GM23338 (cell line): ENCODE data around the gene KCNA2. TPM values are rescaled to one million over a fixed set of nuclear protein-coding genes. Genes with fewer than 3 reads are reported as not detected.

Experiments
- ATAC-seq: fragments of 200-7000 bp; cut with Tn5 transposase; 3 replicates; pipeline ENCODE4 v1.9.1; 2020
- DNase-seq: peaks from one replicate; pipeline ENCODE4 v3.0.0-alpha.2; 2015; ENCODE audit warnings: low spot score
- H2AFZ ChIP-seq: fragments of 200-600 bp; sonication (generic); 2 replicates; pipeline ENCODE4 v1.8.0; 2016; ENCODE audit warnings: antibody characterized with exemption, mild to moderate bottlenecking, moderate library complexity
- H3F3A ChIP-seq: fragments of 200-600 bp; sonication (generic); replicated peaks from 2 replicates; pipeline ENCODE4 v1.8.0; 2017; ENCODE audit warnings: antibody characterized with exemption, mixed run types, low read depth
- H3K27ac ChIP-seq: fragments of 200-600 bp; sonication (generic); 2 replicates; pipeline ENCODE4 v1.6.1; 2016; ENCODE audit warnings: low read depth
- H3K27me3 ChIP-seq: fragments of 200-600 bp; sonication (generic); 2 replicates; pipeline ENCODE4 v1.8.0; 2016; ENCODE audit warnings: mild to moderate bottlenecking, mixed run types, moderate library complexity; ENCODE audit not compliant: insufficient read depth
- H3K36me3 ChIP-seq: fragments of 200-600 bp; sonication (generic); 2 replicates; pipeline ENCODE4 v1.8.0; 2016; ENCODE audit warnings: mild to moderate bottlenecking; ENCODE audit not compliant: insufficient read depth
- H3K4me1 ChIP-seq: fragments of 200-600 bp; sonication (generic); 2 replicates; pipeline ENCODE4 v1.8.0; 2016; ENCODE audit warnings: mild to moderate bottlenecking, moderate library complexity; ENCODE audit not compliant: insufficient read depth
- H3K4me2 ChIP-seq: fragments of 200-600 bp; sonication (generic); 2 replicates; pipeline ENCODE4 v1.7.1; 2017; ENCODE audit warnings: mixed run types
- H3K4me3 ChIP-seq: fragments of 200-600 bp; sonication (generic); 2 replicates; pipeline ENCODE4 v1.6.1; 2016; ENCODE audit warnings: mixed run types
- H3K79me2 ChIP-seq: fragments of 200-600 bp; sonication (generic); replicated peaks from 2 replicates; pipeline ENCODE4 v1.8.0; 2017; ENCODE audit warnings: mild to moderate bottlenecking; ENCODE audit not compliant: insufficient read depth
- H3K9me2 ChIP-seq: fragments of 200-600 bp; sonication (generic); 2 replicates; pipeline ENCODE4 v1.8.0; 2017; ENCODE audit not compliant: insufficient read depth
- H4K20me1 ChIP-seq: fragments of 200-600 bp; sonication (generic); replicated peaks from 2 replicates; pipeline ENCODE4 v1.8.0; 2017; ENCODE audit warnings: mild to moderate bottlenecking; ENCODE audit not compliant: insufficient read depth
- H3K27ac Mint-ChIP-seq: 2 replicates; pipeline ENCODE4 v1.8.0; 2020; ENCODE audit warnings: inconsistent platforms, mild to moderate bottlenecking, moderate library complexity, mixed read lengths
- H3K27me3 Mint-ChIP-seq: 3 replicates; pipeline ENCODE4 v1.8.0; 2022; ENCODE audit warnings: low read depth, mild to moderate bottlenecking, moderate library complexity, mixed read lengths, inconsistent platforms; ENCODE audit not compliant: insufficient read depth, poor library complexity
- H3K36me3 Mint-ChIP-seq: 3 replicates; pipeline ENCODE4 v1.8.0; 2021; ENCODE audit warnings: low read depth, mild to moderate bottlenecking, inconsistent platforms, moderate library complexity, mixed read lengths
- H3K4me1 Mint-ChIP-seq: 3 replicates; pipeline ENCODE4 v1.8.0; 2020; ENCODE audit warnings: mild to moderate bottlenecking, inconsistent platforms, mixed read lengths
- H3K4me3 Mint-ChIP-seq: 3 replicates; pipeline ENCODE4 v1.8.0; 2021; ENCODE audit warnings: moderate library complexity, mild to moderate bottlenecking, inconsistent platforms, mixed read lengths
- H3K9me3 Mint-ChIP-seq: 3 replicates; pipeline ENCODE4 v1.8.0; 2020; ENCODE audit warnings: moderate library complexity, mild to moderate bottlenecking, inconsistent platforms, mixed read lengths
- CREB1 ChIP-seq: fragments of 250-450 bp; sonication (Bioruptor Pico); IDR thresholded peaks from 2 replicates; pipeline ENCODE4 v1.5.0; 2020; ENCODE audit warnings: low read depth, mild to moderate bottlenecking, moderate library complexity
- CTCF ChIP-seq, 2 experiments: fragments of 200-600 bp in 1 of 2; sonication (generic) in 1 of 2; conservative IDR thresholded peaks; 2 replicates each; pipeline versions ENCODE4 v1.5.1 to v1.6.1; 2016 to 2017; ENCODE audit warnings: antibody characterized with exemption in 2 of 2, low read depth in 2 of 2, mild to moderate bottlenecking in 2 of 2, moderate library complexity in 1 of 2
- EZH2 ChIP-seq: fragments of 200-600 bp; sonication (generic); IDR thresholded peaks from one replicate; pipeline ENCODE4 v1.8.0; 2017; ENCODE audit warnings: antibody characterized with exemption, mild to moderate bottlenecking, low read depth; ENCODE audit not compliant: unreplicated experiment
- JUNB ChIP-seq: IDR thresholded peaks from one replicate; pipeline ENCODE4 v1.6.1; 2016; ENCODE audit warnings: antibody characterized with exemption; ENCODE audit not compliant: unreplicated experiment
- POLR2AphosphoS5 ChIP-seq: IDR thresholded peaks from 2 replicates; pipeline ENCODE4 v1.6.1; 2016; ENCODE audit warnings: antibody characterized with exemption, low read depth
- REST ChIP-seq: IDR thresholded peaks from one replicate; pipeline ENCODE4 v1.6.1; 2018; ENCODE audit warnings: antibody characterized with exemption; ENCODE audit not compliant: unreplicated experiment
- STAT1 ChIP-seq: IDR thresholded peaks from one replicate; pipeline ENCODE4 v1.6.1; 2016; ENCODE audit warnings: antibody characterized with exemption; ENCODE audit not compliant: unreplicated experiment
- ZNF331 ChIP-seq: fragments of 250-450 bp; sonication (Bioruptor Pico); IDR thresholded peaks from 2 replicates; pipeline ENCODE4 v1.5.0; 2020; ENCODE audit warnings: low read depth, mild to moderate bottlenecking, moderate library complexity
- polyA plus RNA-seq: library from polyadenylated mRNA; unstranded; fragments of >200 nt; fragmentation: Nextera tagmentation; extraction: Ambion mirVana; gene quantifications from 2 replicates; pipeline ENCODE4 v1.2.1, GENCODE V29; 2016
- total RNA-seq: library from RNA; depleted of rRNA; stranded (reverse); fragments of >200 nt; shearing (Covaris generic); gene quantifications from 2 replicates; pipeline ENCODE4 v1.2.3, GENCODE V29; 2014

Gene KCNA2
- total and polyA plus RNA-seq, 2 experiments from 2014 or later = 0.11 to 1.5 TPM

GRCh38 chr1:110648417-110648816 lies 42.3 kb upstream of the KCNA2 start (continued):
- no peak for TF ChIP-seq STAT1
- TF ChIP-seq EZH2 = no peak
- no peak for TF ChIP-seq CREB1 (CRISPR knock-in tag)
- no peak for TF ChIP-seq CTCF (conservative IDR thresholded peaks at IDR 0.05; ENCODE audit: low read depth in 2 of 2)

GRCh38 chr1:110647254-110647891 lies 41.2 kb upstream of the KCNA2 start:
- no peak for ATAC-seq
- TF ChIP-seq JUNB (no peak), POLR2AphosphoS5 (no peak), CREB1 (CRISPR knock-in tag) (no peak), ZNF331 (no peak), REST (no peak)

More at GRCh38 chr1:110647254-110647891, 41.2 kb upstream of the KCNA2 start:
- Histone ChIP-seq H3F3A (no peaks in the 10 kb centered on the region), H3K4me2 (no peak overlapping the region), H3K4me1 (no peaks in the 10 kb centered on the region), H3K36me3 (no peaks in the 10 kb centered on the region), H3K27me3 (no peaks in the 10 kb centered on the region), H3K79me2 (no peaks in the 10 kb centered on the region), H4K20me1 (no peaks in the 10 kb centered on the region), H3K9me2 (no peaks in the 10 kb centered on the region), H2AFZ (no peak overlapping the region; the same call in 1 of the 2 replicates), H3K27ac (no peak overlapping the region), H3K4me3 (no peak overlapping the region)
- Mint-ChIP-seq H3K9me3 (no peaks in the 10 kb centered on the region), H3K4me1 (no peaks in the 10 kb centered on the region), H3K27me3 (peaks cover 2% of the 10 kb centered on the region), H3K27ac (no peak overlapping the region), H3K4me3 (no peak overlapping the region), H3K36me3 (no peaks in the 10 kb centered on the region)
- DNase-seq = no peak
